HepG2 (cell line): ENCODE measurements around the gene CR2. TPM values are rescaled to one million over a fixed set of nuclear protein-coding genes. Genes with fewer than 3 reads are reported as not detected.
A peak's percentile ranks its signal among the peaks of the same experiment; 100 is the strongest.

ENCODE experiments used
- ASH2L ChIP-seq: fragments of 300-600, 200-600 bp; sonication (generic); IDR thresholded peaks from 2 replicates; pipeline ENCODE4 v1.7.0; 2017; ENCODE audit warnings: low read depth, mild to moderate bottlenecking, moderate library complexity, mixed read lengths, low read length; ENCODE audit not compliant: insufficient read length
- E2F5 ChIP-seq: sonication (generic); formaldehyde crosslinking; conservative IDR thresholded peaks from 2 replicates; pipeline ENCODE4 v1.4.0; 2020; ENCODE audit warnings: missing genetic modification reagents
- HNRNPLL ChIP-seq: fragments of 200-400 bp; formaldehyde crosslinking; IDR thresholded peaks from 2 replicates; pipeline ENCODE4 v1.6.1; 2017; ENCODE audit warnings: mild to moderate bottlenecking, low read depth, low read length; ENCODE audit not compliant: poor library complexity, severe bottlenecking
- U2AF1 ChIP-seq: fragments of 200-400 bp; formaldehyde crosslinking; optimal IDR thresholded peaks from 2 replicates; pipeline ENCODE3; 2017; ENCODE audit warnings: mild to moderate bottlenecking, low read depth, low read length
- ZNF121 ChIP-seq: sonication (generic); formaldehyde crosslinking; IDR thresholded peaks from 2 replicates; pipeline ENCODE4 v1.5.0; 2020; ENCODE audit warnings: mild to moderate bottlenecking, missing genetic modification reagents
- ZNF33A ChIP-seq: sonication (generic); formaldehyde crosslinking; IDR thresholded peaks from 2 replicates; pipeline ENCODE4 v1.5.1; 2020; ENCODE audit warnings: missing genetic modification reagents, mild to moderate bottlenecking, moderate library complexity, borderline replicate concordance
- ZNF530 ChIP-seq: sonication (generic); formaldehyde crosslinking; IDR thresholded peaks from 2 replicates; pipeline ENCODE4 v1.5.0; 2020; ENCODE audit warnings: low read depth, mild to moderate bottlenecking, missing genetic modification reagents
- ZNF687 ChIP-seq: sonication (generic); formaldehyde crosslinking; IDR thresholded peaks from 2 replicates; pipeline ENCODE4 v1.5.1; 2020; ENCODE audit warnings: mild to moderate bottlenecking, missing genetic modification reagents, moderate library complexity
- polyA plus RNA-seq, 8 experiments: library from polyadenylated mRNA; depleted of rRNA in 3 of 8; stranded (reverse) in 7 of 8; unstranded in 1 of 8; fragments of >200 nt; fragmentation: Illumina TruSeq in 4 of 8; extraction: Trizol in 4 of 8; gene quantifications; 2 replicates each; pipeline versions ENCODE4 v1.2.1 to v1.2.3, GENCODE V29; 2011 to 2016; ENCODE audit warnings: low read depth in 4 of 8, missing spikeins in 1 of 8, mixed read lengths in 1 of 8; ENCODE audit not compliant: insufficient read depth in 1 of 8
- total RNA-seq, 5 experiments: library from RNA; depleted of rRNA; stranded (reverse); fragments of >200 nt; fragmentation: Illumina TruSeq; extraction: Trizol; gene quantifications; 2 replicates each; pipeline ENCODE4 v1.2.3, GENCODE V29; 2016; ENCODE audit warnings: low read depth in 1 of 5

The CR2 gene
- total and polyA plus RNA-seq, 2 of the 13 experiments (the other 11 are each of a cell fraction or from before 2014, with no cell fraction given): not detected

GRCh38 chr1:207454046-207454964, at the start of gene CR2 (continued):
- TF ChIP-seq ZNF687 (peak; percentile 66), ZNF530 (CRISPR knock-in tag) (no peak), ZNF121 (CRISPR knock-in tag) (no peak), HNRNPLL (peak; percentile 22), E2F5 (CRISPR knock-in tag) (no peak), ASH2L (no peak), U2AF1 (no peak), ZNF33A (CRISPR knock-in tag) (no peak)
- TF ChIP-seq, all 625 proteins: peak for 23
